HG03520 (cell line): ENCODE results near the gene SYMPK.

Experiments
- ATAC-seq: cut with Tn5 transposase; IDR thresholded peaks from one replicate; pipeline ENCODE4 v1.9.1; 2021; ENCODE audit warnings: mild to moderate bottlenecking, moderate library complexity; ENCODE audit not compliant: unreplicated experiment

The SYMPK gene

DNA sequence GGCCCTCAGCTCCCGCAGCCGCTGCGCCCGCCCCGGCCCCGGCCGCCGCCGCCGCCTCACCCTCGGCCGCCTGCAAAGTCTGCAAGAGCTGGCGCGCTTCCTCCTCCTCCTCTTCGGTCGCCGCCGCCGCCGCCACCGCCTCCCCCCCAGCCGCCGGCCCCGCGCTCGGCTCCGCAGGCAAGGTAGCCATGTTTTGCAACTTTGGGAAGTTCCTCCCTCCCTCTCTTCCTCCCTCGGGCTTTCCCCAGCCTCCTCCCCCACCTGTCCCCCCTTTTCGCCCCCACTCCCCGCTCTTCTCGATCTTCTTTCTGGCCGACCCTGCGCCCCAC is 94.3 kb downstream of the SYMPK start:
- no peak for ATAC-seq

DNA sequence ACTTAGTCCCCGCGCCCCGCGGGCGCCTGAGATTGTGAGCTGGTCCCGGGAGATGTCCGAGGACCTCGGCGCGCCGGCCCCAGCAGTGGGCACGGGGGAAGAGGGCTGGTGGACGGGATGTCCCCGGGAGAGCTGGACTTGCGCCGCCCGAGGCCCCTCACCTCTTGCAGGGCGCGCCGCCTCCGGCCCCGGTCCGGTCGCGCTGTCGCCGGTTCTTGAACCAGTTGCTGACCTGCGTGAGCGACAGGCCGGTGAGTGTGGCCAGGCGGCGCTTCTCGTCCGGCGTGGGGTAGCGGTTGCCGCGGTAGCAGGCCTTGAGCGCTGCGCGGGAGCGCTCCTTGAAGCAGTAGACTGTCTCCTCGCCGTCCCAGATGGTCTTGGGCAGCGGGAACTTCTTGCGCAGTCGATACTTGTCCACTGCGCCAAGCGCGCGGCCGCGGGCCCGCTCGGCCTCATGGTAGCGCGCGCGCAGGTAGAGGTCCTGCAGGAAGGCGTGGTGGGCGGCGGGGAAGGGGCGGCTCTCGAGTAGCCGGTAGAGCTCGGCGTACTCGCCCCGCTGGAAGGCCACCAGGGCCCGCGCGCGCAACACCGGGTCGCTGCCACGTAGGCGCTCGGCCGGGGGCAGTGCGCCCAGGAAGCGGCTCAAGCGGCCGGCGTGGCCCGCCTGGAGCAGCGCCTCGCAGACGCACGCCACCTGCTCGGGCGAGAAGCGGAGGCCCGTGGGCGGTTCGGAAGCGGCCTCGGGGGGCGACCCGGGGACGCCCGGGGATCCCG is 94.9 kb downstream of the SYMPK start:
- ATAC-seq: no peak

DNA sequence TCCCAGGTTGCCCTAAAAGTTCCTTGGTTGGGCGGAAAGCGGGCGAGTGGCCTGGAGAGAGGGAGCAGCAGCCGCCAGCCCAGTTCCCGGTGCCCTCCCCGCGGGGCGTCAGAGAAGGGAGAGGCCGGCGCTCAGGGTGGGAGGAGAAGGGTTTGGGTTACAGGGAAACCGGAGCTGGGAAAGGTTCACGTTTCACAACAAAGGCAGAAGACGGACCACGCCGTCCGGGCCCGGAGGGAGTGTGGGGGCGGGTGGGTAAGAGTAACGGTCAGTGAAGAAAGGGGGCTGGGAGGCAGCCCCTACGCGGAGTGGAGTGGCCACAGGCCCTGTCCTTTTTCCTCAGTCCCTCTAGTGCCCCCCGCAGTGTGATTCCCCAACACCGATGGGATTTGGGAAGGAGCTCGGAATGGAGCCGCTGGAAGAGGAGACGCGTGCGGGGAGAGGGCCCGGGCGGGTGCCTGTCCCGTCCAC is 95.5 kb downstream of the SYMPK start:
- ATAC-seq: no peak

GRCh38 chr19:45766869-45767346 is 96.0 kb downstream of the SYMPK start:
- no peak for ATAC-seq

DNA sequence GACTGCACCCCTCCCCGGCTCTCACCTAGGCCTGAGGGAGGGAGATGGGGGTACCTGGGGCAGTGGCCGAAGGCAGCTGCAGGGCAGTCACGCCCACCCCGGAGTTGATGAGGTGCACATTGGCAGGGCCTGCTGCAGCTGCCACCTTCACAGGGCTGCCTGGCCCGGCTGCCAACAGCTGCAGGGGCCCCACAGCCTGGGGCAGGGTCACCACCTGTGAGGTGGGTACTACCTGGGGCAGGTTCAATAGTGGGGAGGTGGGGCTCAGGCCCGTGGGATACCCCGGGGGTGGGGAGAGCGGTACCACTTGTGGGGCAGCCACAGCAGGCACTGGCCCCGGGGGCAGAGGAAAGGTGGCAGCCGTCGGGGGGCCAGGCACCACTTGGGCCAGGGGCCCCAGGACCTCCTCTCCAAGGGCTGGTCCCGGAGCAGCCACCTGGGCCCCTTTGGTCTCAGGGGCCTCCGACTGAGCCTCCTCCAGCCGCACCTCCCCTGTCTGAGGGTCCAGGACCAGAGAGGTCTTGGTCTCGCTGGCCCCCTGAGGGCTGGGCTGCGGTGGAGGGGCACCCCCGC is 96.6 kb downstream of the SYMPK start:
- ATAC-seq: no peak

GRCh38 chr19:45765702-45766295 is 97.1 kb downstream of the SYMPK start:
- ATAC-seq: no peak
